ENCODE data around the gene IGF2R. TPM values are rescaled to one million over a fixed set of nuclear protein-coding genes. Genes with fewer than 3 reads are reported as not detected.

The IGF2R gene
- total and polyA plus RNA-seq, 2 of the 13 experiments (the other 11 are each of a cell fraction or from before 2014, with no cell fraction given), result 38.3 to 70.0 TPM

- Histone ChIP-seq H2AFZ (ENCODE audit: low read length) (no peak overlapping the region), H3K4me2 (ENCODE audit: low read depth, low read length) (no peak overlapping the region), H4K20me1 (ENCODE audit: insufficient read depth, low read length) (no peaks in the 10 kb centered on the region), H3K27ac (ENCODE audit: extremely low read length, insufficient read depth, low read length) (no peak overlapping the region), H3K79me2 (ENCODE audit: insufficient read depth, low read length) (no peaks in the 10 kb centered on the region), H3K9ac (ENCODE audit: insufficient read depth, low read depth, low read length) (no peak overlapping the region), H3K27me3 (ENCODE audit: control insufficient read depth in 1 of 2, insufficient read depth in 2 of 2, low read length in 2 of 2) (no peaks in the 10 kb centered on the region), H3K4me3 (replicated peaks in 1 of 3; ENCODE audit: insufficient read depth in 1 of 3, low read depth in 2 of 3, low read length in 3 of 3) (no peak overlapping the region), H3K9me3 (ENCODE audit: low read length) (no peaks in the 10 kb centered on the region), H3K36me3 (replicated peaks in 1 of 2; ENCODE audit: control insufficient read depth in 1 of 2, insufficient read depth in 2 of 2, low read length in 2 of 2) (peaks cover 32 to 52% of the 10 kb centered on the region in 2 experiments), H3K4me1 (ENCODE audit: insufficient read depth, low read length) (no peaks in the 10 kb centered on the region)
- in situ Hi-C loops (cut with HindIII; ENCODE audit: extremely low pct_ligation_motif_present, low pct_unique_long_range_greater_than_20kb), result no loop called here
- 99% methylated on average over 3 of the region's 3 CpGs for WGBS (ENCODE audit: low lambda C conversion rate)
- DNase-seq (ENCODE audit: low spot score), result no peak
- intact Hi-C loops (cut with micrococcal nuclease; ENCODE audit: unreplicated experiment), result no loop called here
- BruUV-seq (replicated peaks), result no TSS peak
- ATAC-seq, result no peak
- FAIRE-seq, result no peak
- ChIA-PET POLR2A (no interaction called here), CTCF (ENCODE audit: low intra/inter-chr PET ratio, low total read pairs) (no interaction called here)
- no peak for TF ChIP-seq ZFP41 (CRISPR knock-in tag; IDR thresholded peaks at IDR 0.05; ENCODE audit: borderline replicate concordance)
- peak; percentile 40 for TF ChIP-seq RBM22 (optimal IDR thresholded peaks at IDR 0.05; ENCODE audit: low read length)
Observed at GRCh38 chr6:160022793-160023192, 53.9 kb downstream of the IGF2R start.

- POLR2A ChIA-PET, result no interaction called here
- intact Hi-C loops (cut with micrococcal nuclease; ENCODE audit: unreplicated experiment) (no loop called here), in situ Hi-C loops (cut with HindIII; ENCODE audit: extremely low pct_ligation_motif_present, low pct_unique_long_range_greater_than_20kb) (no loop called here)
- BruUV-seq (replicated peaks), result no TSS peak
- Histone ChIP-seq H3K36me3 (replicated peaks in 1 of 2; ENCODE audit: control insufficient read depth in 1 of 2, insufficient read depth in 2 of 2, low read length in 2 of 2) (peaks cover 35 to 60% of the 10 kb centered on the region in 2 experiments), H3K4me3 (replicated peaks in 1 of 3; ENCODE audit: insufficient read depth in 1 of 3, low read depth in 2 of 3, low read length in 3 of 3) (no peak overlapping the region), H3K27ac (ENCODE audit: extremely low read length, insufficient read depth, low read length) (no peak overlapping the region), H4K20me1 (ENCODE audit: insufficient read depth, low read length) (no peaks in the 10 kb centered on the region), H3K79me2 (ENCODE audit: insufficient read depth, low read length) (no peaks in the 10 kb centered on the region), H3K4me1 (ENCODE audit: insufficient read depth, low read length) (no peaks in the 10 kb centered on the region), H3K9me3 (ENCODE audit: low read length) (no peaks in the 10 kb centered on the region), H3K9ac (ENCODE audit: insufficient read depth, low read depth, low read length) (no peak overlapping the region), H3K4me2 (ENCODE audit: low read depth, low read length) (no peak overlapping the region), H3K27me3 (ENCODE audit: control insufficient read depth in 1 of 2, insufficient read depth in 2 of 2, low read length in 2 of 2) (no peaks in the 10 kb centered on the region), H2AFZ (ENCODE audit: low read length) (no peak overlapping the region)
- WGBS (ENCODE audit: low lambda C conversion rate), result 96% methylated on average over 8 of the region's 8 CpGs
- DNase-seq (ENCODE audit: low spot score) (no peak), ATAC-seq (no peak), FAIRE-seq (no peak)
- TF ChIP-seq HDAC2 (CRISPR knock-in tag; IDR thresholded peaks at IDR 0.05) (no peak), CEBPB (IDR thresholded peaks at IDR 0.05; ENCODE audit: borderline replicate concordance, low read depth, low read length) (0 out of 2 replicates have a peak, but pooled peaks have one; percentile 72)
- CTCF ChIA-PET (ENCODE audit: low intra/inter-chr PET ratio, low total read pairs), result no interaction called here
Observed at GRCh38 chr6:160024152-160024551, 55.3 kb downstream of the IGF2R start.

Data from HepG2 (cell line).